ENCODE data around the gene PTEN. TPM values are rescaled to one million over a fixed set of nuclear protein-coding genes. Genes with fewer than 3 reads are reported as not detected.
"Not testable (repeated sequence)": the region's sequence is repeated elsewhere in the genome, so short reads cannot be mapped to it uniquely, and the experiment has no call there.

The PTEN gene
- total RNA-seq, 1 donor from 2014 or later, result 72.7 TPM

DNA sequence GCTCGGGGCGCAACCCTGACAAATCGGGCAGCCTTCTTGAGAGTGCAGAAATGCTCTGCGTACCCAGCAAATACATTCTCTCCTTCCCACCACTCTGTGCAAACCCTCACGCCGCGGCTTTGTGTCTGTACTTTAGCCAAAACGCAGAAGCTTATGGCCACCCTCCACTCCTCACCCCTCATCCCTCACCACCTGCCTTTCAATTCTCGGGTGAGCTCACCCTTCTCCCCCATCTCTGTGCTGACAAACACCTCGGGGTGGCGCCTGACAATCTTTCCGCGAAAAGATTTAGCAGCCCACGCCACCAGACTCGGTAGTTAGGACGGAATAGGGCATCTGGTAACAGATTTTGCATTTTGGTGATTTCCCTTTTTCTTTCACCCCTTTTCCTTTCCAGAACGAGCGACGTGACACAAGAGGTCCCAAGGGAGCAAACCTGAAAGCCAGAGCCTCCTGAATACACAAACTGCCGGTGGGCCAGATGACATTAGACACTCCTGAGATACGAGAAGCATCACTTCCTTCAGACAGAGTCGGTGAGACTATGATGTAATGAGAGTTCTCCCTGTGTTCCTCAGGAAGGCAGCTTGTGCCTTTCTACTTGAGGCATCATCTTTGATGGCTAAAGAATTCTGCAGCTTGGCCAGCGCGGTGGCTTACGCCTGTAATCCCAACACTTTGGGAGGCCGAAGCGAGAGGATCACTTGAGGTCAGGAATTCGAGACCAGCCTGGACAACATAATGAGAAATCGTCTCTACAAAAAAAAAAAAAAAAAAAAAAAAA lies 44.7 kb upstream of the PTEN start:
- Mint-ChIP-seq H3K9me3 (no peaks in the 10 kb centered on the region), H3K36me3 (peaks cover 2% of the 10 kb centered on the region), H3K4me1 (peaks cover 29% of the 10 kb centered on the region), H3K27me3 (ENCODE audit: low read depth) (peaks cover 2% of the 10 kb centered on the region), H3K4me3 (peak overlapping the region; percentile 78), H3K27ac (peak overlapping the region; percentile 98)
- DNase-seq (ENCODE audit: low spot score in 2 of 2, unreplicated experiment in 2 of 2), result no peak
- TF ChIP-seq, protein P1, sequence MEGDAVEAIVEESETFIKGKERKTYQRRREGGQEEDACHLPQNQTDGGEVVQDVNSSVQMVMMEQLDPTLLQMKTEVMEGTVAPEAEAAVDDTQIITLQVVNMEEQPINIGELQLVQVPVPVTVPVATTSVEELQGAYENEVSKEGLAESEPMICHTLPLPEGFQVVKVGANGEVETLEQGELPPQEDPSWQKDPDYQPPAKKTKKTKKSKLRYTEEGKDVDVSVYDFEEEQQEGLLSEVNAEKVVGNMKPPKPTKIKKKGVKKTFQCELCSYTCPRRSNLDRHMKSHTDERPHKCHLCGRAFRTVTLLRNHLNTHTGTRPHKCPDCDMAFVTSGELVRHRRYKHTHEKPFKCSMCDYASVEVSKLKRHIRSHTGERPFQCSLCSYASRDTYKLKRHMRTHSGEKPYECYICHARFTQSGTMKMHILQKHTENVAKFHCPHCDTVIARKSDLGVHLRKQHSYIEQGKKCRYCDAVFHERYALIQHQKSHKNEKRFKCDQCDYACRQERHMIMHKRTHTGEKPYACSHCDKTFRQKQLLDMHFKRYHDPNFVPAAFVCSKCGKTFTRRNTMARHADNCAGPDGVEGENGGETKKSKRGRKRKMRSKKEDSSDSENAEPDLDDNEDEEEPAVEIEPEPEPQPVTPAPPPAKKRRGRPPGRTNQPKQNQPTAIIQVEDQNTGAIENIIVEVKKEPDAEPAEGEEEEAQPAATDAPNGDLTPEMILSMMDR (IDR thresholded peaks at IDR 0.05; ENCODE audit: unreplicated experiment), result no peak

DNA sequence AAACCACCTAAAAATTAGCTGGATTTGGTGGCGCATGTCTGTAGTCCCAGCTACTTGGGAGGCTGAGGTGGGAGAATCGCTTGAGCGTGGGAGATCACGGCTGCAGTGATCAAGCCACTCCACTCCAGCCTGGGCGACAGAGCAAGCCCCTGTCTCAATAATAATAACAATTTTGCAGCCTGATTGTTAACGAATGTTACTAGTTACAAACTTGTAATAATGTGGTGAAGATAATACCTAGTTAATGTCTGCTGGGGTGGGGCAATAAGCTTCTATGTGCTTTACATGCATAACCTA lies 44.2 kb upstream of the PTEN start:
- peaks cover 29% of the 10 kb centered on the region for H3K4me1 Mint-ChIP-seq
- H3K36me3 Mint-ChIP-seq, result peaks cover 2% of the 10 kb centered on the region
- H3K27me3 Mint-ChIP-seq (ENCODE audit: low read depth), result peaks cover 2% of the 10 kb centered on the region
- TF ChIP-seq, protein P1 (IDR thresholded peaks at IDR 0.05; ENCODE audit: unreplicated experiment), result no peak
- DNase-seq (ENCODE audit: low spot score in 2 of 2, unreplicated experiment in 2 of 2), result no peak
- no peak overlapping the region for H3K27ac Mint-ChIP-seq
- H3K4me3 Mint-ChIP-seq, result peak overlapping the region; percentile 52
- no peaks in the 10 kb centered on the region for H3K9me3 Mint-ChIP-seq

DNA sequence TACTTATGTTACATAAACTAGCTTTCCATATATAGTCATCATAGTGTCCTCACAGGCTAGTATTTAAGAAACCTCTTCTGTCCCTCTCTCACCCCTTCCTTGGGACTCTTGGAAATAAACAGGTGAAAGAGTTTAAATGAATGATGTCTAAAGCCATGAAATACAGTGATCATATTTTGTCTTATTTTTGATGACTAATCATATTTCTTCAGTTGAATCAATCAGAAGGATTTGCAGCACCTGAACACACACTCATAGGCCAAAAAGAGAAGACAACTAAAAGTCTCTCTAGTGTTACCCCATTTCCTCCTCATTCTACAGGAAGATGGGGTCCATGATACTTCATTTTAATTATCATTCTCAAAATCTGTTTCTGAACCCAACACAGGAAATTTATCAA lies 36.8 kb upstream of the PTEN start:
- H3K36me3 Mint-ChIP-seq, result no peaks in the 10 kb centered on the region

DNA sequence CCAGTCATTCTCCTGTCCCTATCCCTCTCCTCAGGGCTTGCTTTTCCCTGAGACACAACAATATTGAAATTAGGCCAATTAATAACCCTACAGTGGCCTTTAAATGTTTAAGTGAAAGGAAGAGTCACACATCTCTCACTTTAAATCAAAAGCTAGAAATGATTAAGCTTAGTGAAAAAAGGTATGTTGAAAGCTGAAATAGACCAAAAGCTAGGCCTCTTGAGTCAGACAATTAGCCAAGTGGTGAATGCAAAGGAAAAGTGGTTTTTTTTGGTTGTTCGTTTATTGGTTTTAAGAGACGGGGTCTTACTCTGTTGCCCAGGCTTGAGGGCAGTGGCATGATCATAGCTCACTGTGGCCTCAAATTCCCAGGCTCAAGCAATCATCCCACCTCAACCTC lies 35.7 kb upstream of the PTEN start:
- Mint-ChIP-seq H3K36me3 (no peaks in the 10 kb centered on the region), H3K27me3 (ENCODE audit: low read depth) (peaks cover 2% of the 10 kb centered on the region), H3K4me1 (no peaks in the 10 kb centered on the region), H3K27ac (no peak overlapping the region), H3K4me3 (no peak overlapping the region), H3K9me3 (peaks cover 3% of the 10 kb centered on the region)
- TF ChIP-seq, protein P1 (IDR thresholded peaks at IDR 0.05; ENCODE audit: unreplicated experiment), result no peak
- no peak for DNase-seq (ENCODE audit: low spot score in 2 of 2, unreplicated experiment in 2 of 2)

More for the DNA sequence above, 36.8 kb upstream of the PTEN start:
- Mint-ChIP-seq H3K4me1 (no peaks in the 10 kb centered on the region), H3K27me3 (ENCODE audit: low read depth) (peaks cover 2% of the 10 kb centered on the region), H3K27ac (no peak overlapping the region), H3K9me3 (peaks cover 3% of the 10 kb centered on the region), H3K4me3 (no peak overlapping the region)
- DNase-seq (ENCODE audit: low spot score in 2 of 2, unreplicated experiment in 2 of 2), result no peak
- TF ChIP-seq, protein P1 (IDR thresholded peaks at IDR 0.05; ENCODE audit: unreplicated experiment), result no peak

DNA sequence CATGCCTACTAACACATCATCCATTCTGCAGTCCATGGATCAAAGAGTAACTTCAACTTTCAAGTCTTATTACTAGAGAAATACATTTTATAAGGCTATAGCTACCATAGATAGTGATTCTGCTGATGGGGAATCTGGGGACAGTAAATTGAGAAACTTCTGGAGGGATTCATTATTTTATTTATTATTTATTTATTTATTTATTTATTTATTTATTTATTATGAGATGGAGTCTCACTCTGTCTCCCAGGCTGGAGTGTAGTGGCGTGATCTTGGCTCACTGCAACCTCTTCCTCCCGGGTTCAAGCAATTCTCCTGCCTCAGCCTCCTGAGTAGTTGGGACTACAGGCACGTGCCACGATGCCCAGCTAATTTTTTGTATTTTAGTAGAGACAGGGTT lies 34.4 kb upstream of the PTEN start:
- not testable (repeated sequence) for H3K27ac Mint-ChIP-seq; H3K36me3 Mint-ChIP-seq; H3K4me3 Mint-ChIP-seq; H3K27me3 Mint-ChIP-seq (ENCODE audit: low read depth); DNase-seq (ENCODE audit: low spot score in 2 of 2, unreplicated experiment in 2 of 2); H3K9me3 Mint-ChIP-seq; H3K4me1 Mint-ChIP-seq

DNA sequence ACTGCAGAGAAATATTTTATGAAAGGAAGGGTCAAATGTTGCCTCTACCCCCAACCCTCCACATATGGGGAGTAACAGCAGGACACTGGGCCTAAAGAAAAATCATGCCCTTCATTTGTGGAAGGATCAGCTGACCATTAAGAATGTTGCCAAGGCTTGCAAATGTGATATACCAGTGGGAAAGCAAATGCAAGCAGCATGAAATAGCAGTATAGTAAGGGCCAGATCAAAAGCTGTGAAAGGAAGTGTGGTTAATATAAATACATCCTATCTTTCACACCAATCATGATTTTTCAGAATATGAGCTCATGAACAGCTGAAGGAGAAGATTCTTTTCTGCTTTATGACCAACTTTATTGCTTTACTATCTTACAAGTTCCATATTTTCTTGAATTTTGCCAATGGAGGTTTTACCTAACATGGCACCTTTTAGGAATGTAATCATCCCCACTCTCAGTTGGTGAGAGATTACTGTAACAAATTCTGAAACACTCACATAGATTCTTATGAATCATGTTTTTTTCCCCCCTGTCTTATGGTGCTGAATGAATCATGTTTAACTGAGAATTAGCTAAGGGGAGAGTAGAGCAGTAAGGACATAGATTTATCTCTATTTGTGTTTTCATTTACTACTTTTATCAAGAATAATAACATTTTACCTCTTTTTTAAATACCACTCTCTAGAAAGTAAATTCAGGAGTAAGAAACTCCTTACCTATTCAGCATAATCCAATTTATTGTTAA lies 33.3 kb upstream of the PTEN start:
- H3K27ac Mint-ChIP-seq, result no peak overlapping the region
- no peak overlapping the region for H3K4me3 Mint-ChIP-seq
- H3K4me1 Mint-ChIP-seq, result no peaks in the 10 kb centered on the region
- H3K9me3 Mint-ChIP-seq, result peaks cover 3% of the 10 kb centered on the region
- DNase-seq (ENCODE audit: low spot score in 2 of 2, unreplicated experiment in 2 of 2), result no peak
- H3K27me3 Mint-ChIP-seq (ENCODE audit: low read depth), result peaks cover 4% of the 10 kb centered on the region
- TF ChIP-seq, protein P1 (IDR thresholded peaks at IDR 0.05; ENCODE audit: unreplicated experiment), result no peak
- H3K36me3 Mint-ChIP-seq, result no peaks in the 10 kb centered on the region

Measured in mesothelial cell of epicardium (in vitro differentiated cells).